Measurements from ENCODE around the gene TMX4.
"Not testable (repeated sequence)": the region's sequence is repeated elsewhere in the genome, so short reads cannot be mapped to it uniquely, and the experiment has no call there.

The TMX4 gene, protein sequence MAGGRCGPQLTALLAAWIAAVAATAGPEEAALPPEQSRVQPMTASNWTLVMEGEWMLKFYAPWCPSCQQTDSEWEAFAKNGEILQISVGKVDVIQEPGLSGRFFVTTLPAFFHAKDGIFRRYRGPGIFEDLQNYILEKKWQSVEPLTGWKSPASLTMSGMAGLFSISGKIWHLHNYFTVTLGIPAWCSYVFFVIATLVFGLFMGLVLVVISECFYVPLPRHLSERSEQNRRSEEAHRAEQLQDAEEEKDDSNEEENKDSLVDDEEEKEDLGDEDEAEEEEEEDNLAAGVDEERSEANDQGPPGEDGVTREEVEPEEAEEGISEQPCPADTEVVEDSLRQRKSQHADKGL

GRCh38 chr20:8019246-8019997, at the start of gene TMX4:
TSS of gene TMX4 (minus strand) at chr20:8019761. CDS start at chr20:8019613, 148 bp downstream.
- DNase-seq = peak; percentile 88

DNA sequence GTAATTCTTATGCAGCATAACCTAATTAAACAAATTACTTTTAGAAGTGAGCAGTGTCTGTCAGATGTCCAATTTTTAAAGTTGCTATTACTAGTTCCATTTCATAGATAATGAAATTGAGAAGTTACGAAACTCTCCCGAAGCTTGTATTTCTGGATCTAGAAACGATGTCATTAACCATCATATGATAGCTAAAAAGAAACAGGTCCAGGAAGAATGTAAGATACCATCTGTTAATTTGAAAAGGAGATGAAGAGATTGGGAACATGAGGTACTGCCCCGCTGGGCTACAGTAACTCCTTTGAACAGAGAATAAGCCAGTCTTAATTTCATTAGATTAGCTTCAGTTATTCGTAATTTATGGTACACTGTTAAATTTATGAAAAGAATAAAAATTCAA, 47.5 kb upstream of the TMX4 start:
- no peak for DNase-seq

DNA sequence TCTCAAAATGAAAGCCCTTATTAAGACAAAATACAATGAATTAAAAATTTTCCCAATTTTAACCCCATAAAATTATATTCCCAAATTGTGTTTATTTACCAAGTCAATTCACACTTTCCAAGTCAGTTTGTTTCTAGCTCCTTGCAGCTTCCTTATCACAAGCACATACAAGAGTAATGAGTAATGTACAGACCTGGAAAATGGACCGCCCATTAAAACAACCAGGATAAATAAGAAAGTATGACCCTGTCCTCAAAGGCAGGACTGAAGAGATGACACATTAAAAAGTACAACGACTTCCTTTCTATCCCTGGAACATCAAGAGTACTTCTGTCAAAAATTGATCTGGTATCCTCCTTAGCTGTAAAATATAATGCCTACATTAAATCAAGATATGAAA, 47.1 kb upstream of the TMX4 start:
- no peak for DNase-seq

GRCh38 chr20:8065691-8066090, 46.1 kb upstream of the TMX4 start:
- DNase-seq = no peak

GRCh38 chr20:8062756-8063155, 43.2 kb upstream of the TMX4 start:
- DNase-seq = no peak

- DNase-seq = no peak
These were observed 42.4 kb upstream of the TMX4 start for GRCh38 chr20:8061861-8062518.

DNA sequence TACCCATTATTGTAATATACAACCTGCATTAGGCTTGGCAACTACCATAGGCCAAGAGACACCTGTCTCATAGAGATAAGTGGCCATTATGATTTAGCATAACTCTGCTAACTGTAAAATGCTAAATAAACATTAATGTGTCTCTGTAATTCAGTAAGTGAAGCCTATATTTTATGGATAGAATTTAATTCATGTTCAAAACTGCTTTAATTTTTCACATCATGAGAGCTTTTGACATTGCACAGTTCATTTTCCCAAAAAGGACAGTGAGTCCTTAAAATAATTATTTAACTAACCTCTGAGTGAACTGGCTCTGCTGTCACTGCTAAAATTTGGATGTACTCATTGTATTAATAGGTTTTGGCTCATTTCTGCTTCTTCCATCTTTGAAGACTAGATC, 41.4 kb upstream of the TMX4 start:
- DNase-seq = no peak

DNA sequence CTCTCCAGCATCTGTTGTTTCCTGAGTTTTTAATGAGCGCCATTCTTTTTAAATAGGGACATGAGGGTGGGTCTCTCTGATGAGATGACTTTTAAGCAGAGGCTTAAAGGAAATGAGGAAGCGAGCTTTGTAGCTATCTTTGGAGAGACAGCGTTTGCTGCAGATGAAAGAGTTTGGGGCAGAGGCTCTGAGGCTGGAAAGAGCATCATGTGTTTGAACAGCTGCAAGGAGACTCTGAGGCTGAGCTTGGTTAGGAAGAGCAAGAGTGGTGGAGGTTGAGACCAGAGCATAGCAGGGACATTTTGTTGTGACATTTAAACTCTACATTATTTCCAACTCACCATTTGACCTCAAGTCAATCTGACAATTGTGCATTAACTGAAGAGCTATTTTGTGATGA, 38.3 kb upstream of the TMX4 start:
- DNase-seq = no peak

DNA sequence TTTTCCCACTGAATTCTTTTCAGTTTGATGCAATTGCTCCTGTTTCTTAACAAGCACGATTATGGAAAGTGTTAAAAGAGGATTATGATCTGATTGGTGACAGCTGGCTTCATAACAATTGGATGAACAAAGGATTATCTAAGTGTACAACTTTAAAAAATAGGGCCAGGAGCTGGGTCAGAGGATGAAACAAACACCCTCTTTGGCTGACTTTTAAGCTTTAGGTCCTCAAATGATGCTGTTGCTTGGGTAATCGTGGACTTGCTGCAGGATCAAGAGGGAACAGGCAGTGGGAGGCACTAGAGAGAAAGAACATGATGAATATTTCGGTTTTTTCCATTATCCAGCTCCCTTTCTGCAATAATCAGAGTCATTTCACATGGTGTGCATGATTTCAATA, 35.5 kb upstream of the TMX4 start:
- no peak for DNase-seq

DNA sequence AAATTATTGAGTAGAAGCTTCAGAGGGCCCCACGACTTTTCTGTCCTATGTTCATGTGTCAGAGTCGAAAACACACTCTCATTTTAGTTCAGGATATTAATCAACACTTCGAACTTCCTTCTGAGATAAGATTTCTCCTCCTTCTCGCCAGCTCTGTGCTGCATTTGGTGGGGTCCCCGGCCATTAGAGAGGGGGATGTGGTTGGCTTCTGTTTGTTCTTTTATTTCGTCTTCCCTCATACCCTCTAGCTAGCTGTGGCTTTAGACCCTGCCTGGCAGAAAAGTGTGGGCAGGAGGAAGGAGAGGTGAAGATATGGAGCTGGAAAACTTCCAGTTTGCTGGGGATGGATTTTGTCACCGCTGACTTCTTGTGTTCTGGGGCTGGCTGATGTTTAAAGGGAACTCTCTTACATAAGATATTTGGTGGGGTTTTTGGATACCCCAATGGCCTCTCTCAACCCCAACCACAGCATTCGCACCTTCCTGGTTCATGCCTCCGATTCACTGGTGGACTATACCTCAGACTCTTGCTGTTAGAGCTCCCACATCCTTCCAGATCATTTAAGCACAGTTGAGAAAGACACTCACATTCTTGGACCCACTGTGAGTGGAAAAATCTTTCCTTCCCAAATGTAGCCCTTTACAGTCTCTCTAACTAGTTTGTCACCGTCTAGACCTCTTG, 30.7 kb upstream of the TMX4 start:
- DNase-seq = peak in 1 of 2 donors; percentile 32

DNA sequence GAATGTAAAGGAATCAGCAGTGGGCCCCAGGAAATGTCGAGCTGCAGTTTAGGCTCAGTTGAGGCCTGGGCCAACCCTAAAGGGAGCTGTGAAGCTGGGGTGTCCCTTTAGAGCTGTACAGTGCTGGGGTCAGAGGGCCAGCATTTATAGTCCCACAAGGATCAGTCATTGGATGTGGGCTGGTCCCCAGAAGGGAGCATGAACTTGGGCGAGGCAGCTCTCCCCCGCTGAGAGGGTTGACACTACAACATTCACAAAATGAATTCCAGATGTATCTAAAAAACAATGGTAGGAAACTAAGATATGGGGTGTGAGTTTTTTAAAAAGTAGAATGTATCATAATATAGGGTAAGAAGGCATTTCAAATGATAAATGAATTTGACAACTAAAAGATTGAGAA, 29.7 kb upstream of the TMX4 start:
- DNase-seq = no peak

DNA sequence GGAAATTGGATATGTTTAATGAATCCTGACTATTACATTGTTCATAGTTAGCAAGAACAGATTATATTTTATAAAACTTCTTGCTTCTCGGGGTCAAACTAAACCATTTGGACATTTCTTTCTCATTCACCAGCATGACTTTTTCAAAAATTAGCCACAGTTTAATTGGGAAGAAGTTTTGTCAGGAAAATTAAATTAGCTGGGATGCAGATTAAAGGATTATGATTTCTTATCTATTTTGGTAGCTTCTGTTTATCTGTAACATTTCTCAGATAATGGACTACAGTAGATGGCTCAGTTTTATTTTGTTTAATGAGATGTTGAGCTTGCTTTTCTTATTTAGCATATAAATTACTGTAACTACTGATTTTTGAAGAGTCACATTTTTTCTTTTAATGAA, 26.4 kb upstream of the TMX4 start:
- DNase-seq = no peak

GRCh38 chr20:8043687-8044282, 24.2 kb upstream of the TMX4 start:
- DNase-seq = peak in 1 of 2 donors; percentile 38

DNA sequence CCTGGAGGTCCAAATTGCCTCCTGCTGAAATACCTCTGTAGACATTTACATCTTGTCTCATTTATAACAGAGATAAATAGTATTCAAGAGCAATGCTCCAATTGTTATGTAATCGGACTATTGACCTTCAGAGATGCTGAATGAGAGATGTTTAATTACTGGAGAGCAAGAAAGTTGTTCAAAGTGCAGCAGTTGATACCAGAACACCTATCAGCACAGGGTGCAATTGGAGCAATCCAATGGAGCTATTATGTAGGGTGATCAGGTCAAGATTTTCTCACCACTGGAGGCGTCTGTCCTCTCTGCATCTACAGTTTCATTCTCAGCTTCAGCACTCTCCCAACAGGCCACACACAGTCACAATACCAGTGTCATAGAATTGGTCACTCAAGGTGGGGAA, 19.5 kb upstream of the TMX4 start:
- no peak for DNase-seq

DNA sequence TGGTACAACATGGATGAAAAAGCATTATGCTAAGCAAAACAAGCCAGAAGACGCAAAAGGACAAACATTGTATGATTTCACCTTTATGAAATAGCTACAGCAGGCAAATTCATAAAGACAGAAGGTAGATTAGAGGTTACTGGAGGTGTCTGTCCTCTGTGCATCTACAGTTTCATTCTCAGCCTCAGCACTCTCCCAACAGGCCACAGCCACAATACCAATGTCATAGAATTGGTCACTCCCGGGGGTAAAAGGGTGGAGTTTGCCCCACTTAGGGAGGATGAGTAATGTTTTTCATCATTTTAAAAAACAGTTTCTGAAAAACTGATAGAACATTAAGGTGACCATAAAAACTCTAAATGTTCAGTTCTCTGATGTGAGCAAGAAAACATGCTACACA, 17.2 kb upstream of the TMX4 start:
- DNase-seq = no peak

GRCh38 chr20:8033151-8033841, 13.7 kb upstream of the TMX4 start:
- DNase-seq = no peak

GRCh38 chr20:8032499-8032898, 12.9 kb upstream of the TMX4 start:
- no peak for DNase-seq

DNA sequence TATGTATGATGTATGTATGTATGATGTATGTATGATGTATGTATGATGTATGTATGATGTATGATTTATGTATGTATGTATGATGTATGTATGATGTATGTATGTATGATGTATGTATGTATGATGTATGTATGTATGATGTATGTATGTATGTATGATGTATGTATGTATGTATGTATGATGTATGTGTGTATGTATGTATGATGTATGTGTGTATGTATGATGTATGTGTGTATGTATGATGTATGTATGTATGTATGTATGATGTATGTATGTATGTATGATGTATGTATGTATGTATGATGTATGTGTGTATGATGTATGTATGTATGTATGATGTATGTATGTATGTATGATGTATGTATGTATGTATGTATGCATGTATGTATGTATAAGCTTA, 12.0 kb upstream of the TMX4 start:
- not testable (repeated sequence) for DNase-seq

DNA sequence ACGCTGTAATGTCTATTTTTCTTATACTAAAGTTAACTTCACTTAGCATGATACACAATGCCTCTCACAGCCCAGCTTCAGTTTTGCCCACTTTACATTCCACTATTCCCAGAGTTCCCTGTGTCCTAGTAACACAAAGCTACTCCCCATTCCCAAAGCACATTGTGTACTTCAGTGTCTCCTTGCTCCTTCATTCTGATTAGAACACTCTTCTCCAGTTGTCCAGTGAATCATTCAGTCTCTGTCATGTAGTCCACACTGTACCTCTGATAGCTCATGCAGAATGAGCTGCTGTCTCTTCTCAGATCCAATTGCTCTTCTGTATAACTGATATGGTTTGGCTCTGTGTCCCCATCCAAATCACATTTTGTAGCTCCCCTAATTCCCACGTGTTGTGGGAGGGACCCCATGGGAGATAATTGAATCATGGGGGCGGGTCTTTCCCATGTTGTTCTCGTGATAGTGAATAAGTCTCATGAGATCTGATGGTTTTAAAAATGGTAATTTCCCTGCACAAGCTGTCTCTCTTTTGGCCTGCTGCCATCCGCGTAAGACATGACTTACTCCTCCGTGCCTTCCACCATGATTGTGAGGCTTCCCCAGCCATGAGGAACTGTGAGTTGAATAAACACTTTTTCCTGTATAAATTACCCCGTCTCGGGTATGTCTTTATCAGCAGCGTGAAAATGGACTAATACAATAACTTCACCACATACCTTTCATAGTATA, 2.1 kb upstream of the TMX4 start:
- DNase-seq = no peak

DNA sequence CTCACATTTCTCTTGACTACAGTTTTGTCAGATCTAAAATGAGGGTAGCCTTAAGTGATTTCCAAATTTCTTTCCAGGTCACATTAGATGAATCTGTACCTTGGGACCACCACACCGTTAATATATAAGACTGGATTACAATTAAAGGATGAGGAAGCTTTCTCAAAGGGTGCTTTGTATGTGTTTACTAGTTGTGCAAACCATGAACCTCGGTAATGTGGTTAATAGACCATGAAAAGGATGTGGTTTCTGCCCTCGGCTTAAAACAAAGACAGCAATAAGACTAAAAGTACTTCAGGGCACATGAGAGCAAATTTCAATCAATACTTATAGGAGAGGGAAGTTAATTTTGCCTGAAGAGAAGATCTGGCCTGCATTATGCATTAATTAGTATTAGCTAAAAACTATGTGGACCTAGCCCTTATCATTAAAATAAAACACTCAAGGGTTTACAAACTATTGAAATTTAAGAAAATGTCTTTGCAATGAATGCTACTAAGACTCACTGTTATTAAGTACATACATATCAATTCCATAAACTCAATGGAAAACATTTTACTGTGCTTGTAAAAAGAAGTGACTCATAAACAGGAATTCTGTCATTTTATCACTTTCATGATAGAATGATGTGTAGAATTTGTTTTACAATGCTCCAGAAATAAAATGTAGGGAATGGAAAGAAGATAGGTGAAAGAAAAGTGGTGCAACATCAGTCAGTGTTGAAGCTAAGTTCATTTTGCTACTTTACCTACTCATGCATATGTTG, 936 bp upstream of the TMX4 start:
- no peak for DNase-seq

- DNase-seq = no peak
These were observed 362 bp upstream of the TMX4 start for GRCh38 chr20:8019998-8020247.
